ENCODE results near the gene TRIM61.

DNA sequence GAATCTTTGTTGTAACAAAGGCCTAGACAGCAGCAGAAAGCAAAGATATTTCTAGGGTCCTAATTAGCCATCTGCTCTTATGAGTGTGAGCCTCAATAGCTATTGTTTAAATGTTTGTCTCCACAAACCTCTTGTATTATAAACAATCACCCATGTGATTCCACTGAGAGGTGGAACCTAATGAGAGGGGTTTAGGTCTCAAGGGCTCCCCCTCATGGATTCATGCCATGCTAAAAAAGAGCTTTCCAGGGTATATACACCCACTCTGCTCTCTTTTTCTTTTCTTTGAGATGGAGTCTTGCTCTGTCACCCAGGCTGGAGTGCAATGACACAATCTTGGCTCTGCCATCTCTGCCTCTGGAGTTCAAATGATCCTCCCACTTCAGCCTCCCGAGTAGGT, 42.1 kb downstream of the TRIM61 start:
- TF ChIP-seq, protein P1, sequence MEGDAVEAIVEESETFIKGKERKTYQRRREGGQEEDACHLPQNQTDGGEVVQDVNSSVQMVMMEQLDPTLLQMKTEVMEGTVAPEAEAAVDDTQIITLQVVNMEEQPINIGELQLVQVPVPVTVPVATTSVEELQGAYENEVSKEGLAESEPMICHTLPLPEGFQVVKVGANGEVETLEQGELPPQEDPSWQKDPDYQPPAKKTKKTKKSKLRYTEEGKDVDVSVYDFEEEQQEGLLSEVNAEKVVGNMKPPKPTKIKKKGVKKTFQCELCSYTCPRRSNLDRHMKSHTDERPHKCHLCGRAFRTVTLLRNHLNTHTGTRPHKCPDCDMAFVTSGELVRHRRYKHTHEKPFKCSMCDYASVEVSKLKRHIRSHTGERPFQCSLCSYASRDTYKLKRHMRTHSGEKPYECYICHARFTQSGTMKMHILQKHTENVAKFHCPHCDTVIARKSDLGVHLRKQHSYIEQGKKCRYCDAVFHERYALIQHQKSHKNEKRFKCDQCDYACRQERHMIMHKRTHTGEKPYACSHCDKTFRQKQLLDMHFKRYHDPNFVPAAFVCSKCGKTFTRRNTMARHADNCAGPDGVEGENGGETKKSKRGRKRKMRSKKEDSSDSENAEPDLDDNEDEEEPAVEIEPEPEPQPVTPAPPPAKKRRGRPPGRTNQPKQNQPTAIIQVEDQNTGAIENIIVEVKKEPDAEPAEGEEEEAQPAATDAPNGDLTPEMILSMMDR (IDR thresholded peaks at IDR 0.05): no peak
- no peak for TF ChIP-seq RAD21 (conservative IDR thresholded peaks at IDR 0.05 in 1 of 2, IDR thresholded peaks at IDR 0.05 in 1 of 2)
- no peak for TF ChIP-seq POLR2A (IDR thresholded peaks at IDR 0.05; ENCODE audit: low read length)
- TF ChIP-seq REST (IDR thresholded peaks at IDR 0.05): no peak
- TF ChIP-seq KDM1A (IDR thresholded peaks at IDR 0.05; ENCODE audit: low read depth): no peak
- no peak for TF ChIP-seq MAX (IDR thresholded peaks at IDR 0.05)
- TF ChIP-seq MAFK (IDR thresholded peaks at IDR 0.05; ENCODE audit: partially characterized antibody): no peak
- TF ChIP-seq RNF2 (IDR thresholded peaks at IDR 0.05; ENCODE audit: borderline replicate concordance, low read depth): no peak
- TF ChIP-seq PBX3 (IDR thresholded peaks at IDR 0.05): no peak
- no peak for TF ChIP-seq NPAS2 (CRISPR knock-in tag; IDR thresholded peaks at IDR 0.05; ENCODE audit: borderline replicate concordance)
- no peak for TF ChIP-seq SREBF2 (IDR thresholded peaks at IDR 0.05)
- TF ChIP-seq ELK1 (IDR thresholded peaks at IDR 0.05; ENCODE audit: low read depth, low read length): no peak
- no peak for TF ChIP-seq TP53 (CRISPR knock-in tag; IDR thresholded peaks at IDR 0.05)
- TF ChIP-seq USF2 (IDR thresholded peaks at IDR 0.05): no peak

All from A549 (cell line).